Lower lobe of right lung (tissue), 2 donors: Measurements from ENCODE around the gene PGM5. TPM values are rescaled to one million over a fixed set of nuclear protein-coding genes. Genes with fewer than 3 reads are reported as not detected.
A peak's percentile ranks its signal among the peaks of the same experiment; 100 is the strongest.
"Not testable (repeated sequence)": the region's sequence is repeated elsewhere in the genome, so short reads cannot be mapped to it uniquely, and the experiment has no call there.

Experiments used
- ATAC-seq, 2 donors: fragments of 200-7000 bp; cut with Tn5 transposase; one replicate each; pipeline ENCODE4 v1.9.1; 2020 to 2022; ENCODE audit warnings: mild to moderate bottlenecking in 2 of 2, moderate library complexity in 2 of 2
- DNase-seq: peaks from one replicate; pipeline ENCODE4 v3.0.0-alpha.2; 2020
- H3K27ac ChIP-seq: fragments of 200-600 bp; one replicate; pipeline ENCODE4 v1.8.0; 2022
- H3K27me3 ChIP-seq: fragments of 200-600 bp; one replicate; pipeline ENCODE4 v1.8.0; 2022; ENCODE audit warnings: low read depth
- H3K36me3 ChIP-seq: fragments of 200-600 bp; one replicate; pipeline ENCODE4 v1.8.0; 2022; ENCODE audit warnings: mild to moderate bottlenecking
- H3K4me1 ChIP-seq: fragments of 200-600 bp; one replicate; pipeline ENCODE4 v1.8.0; 2022
- H3K4me3 ChIP-seq: fragments of 200-600 bp; one replicate; pipeline ENCODE4 v1.8.0; 2022; ENCODE audit warnings: mild to moderate bottlenecking
- H3K9me3 ChIP-seq: fragments of 200-600 bp; one replicate; pipeline ENCODE4 v1.8.0; 2022
- intact Hi-C: fragments of 100-400 bp; cut with DNase I; formaldehyde crosslinking; loops from one replicate; pipeline ENCODE4 v1.11.0; 2022
- long read RNA-seq: library from polyadenylated mRNA; unstranded; transcript quantifications from one replicate; pipeline ENCODE4 v2.0.0, GENCODE V29; 2021
- total RNA-seq: library from RNA; stranded (reverse); fragmentation: NEBNext Ultra II Directional; extraction: Animal tissue kit (Norgen Biotek cat#: 25700); gene quantifications from one replicate; pipeline ENCODE4 v1.2.1, GENCODE V29; 2021
- donor health status: DM: no; HTN: yes; CAD: no; lungs with severe emphysema.

The PGM5 gene
- total RNA-seq, result 26.3 TPM
- long read RNA-seq, transcript PGM5-202 (11 exons, 3,338 nt), result major isoform, 5 of 13 reads
- long read RNA-seq, partial matches to known transcripts, result 1 of 13 reads
- long read RNA-seq, other reads (novel, unspliced or antisense), result 7 of 13 reads

GRCh38 chr9:68356380-68357118, at the start of gene PGM5:
PGM5 (plus strand) TSS chr9:68356611; CDS start chr9:68357128, 517 bp downstream.
- H3K27me3 ChIP-seq, H3K36me3 ChIP-seq, H3K9me3 ChIP-seq, H3K4me1 ChIP-seq, intact Hi-C loops: not testable (repeated sequence)
- H3K4me3 ChIP-seq, result peak within 1 kb of the TSS; percentile 57
- ATAC-seq (peak; percentile 88), DNase-seq (peak; percentile 57)
- peak within 1 kb of the TSS; percentile 60 for H3K27ac ChIP-seq

GRCh38 chr9:68307127-68307526, 49.3 kb upstream of the PGM5 start:
- H3K27me3 ChIP-seq, H3K4me1 ChIP-seq, H3K27ac ChIP-seq, DNase-seq, H3K9me3 ChIP-seq, H3K36me3 ChIP-seq, intact Hi-C loops, H3K4me3 ChIP-seq: not testable (repeated sequence)
- ATAC-seq, result peak; percentile 67 to 69

- H3K4me3 ChIP-seq, H3K4me1 ChIP-seq, H3K9me3 ChIP-seq, H3K36me3 ChIP-seq, DNase-seq, H3K27me3 ChIP-seq, intact Hi-C loops, H3K27ac ChIP-seq: not testable (repeated sequence)
- ATAC-seq, result peak; percentile 45 to 46
Measured at GRCh38 chr9:68307654-68308053, 48.8 kb upstream of the PGM5 start.

GRCh38 chr9:68311208-68311607, 45.2 kb upstream of the PGM5 start:
- H3K4me3 ChIP-seq, H3K27me3 ChIP-seq, intact Hi-C loops, ATAC-seq, H3K27ac ChIP-seq, H3K36me3 ChIP-seq, H3K9me3 ChIP-seq, H3K4me1 ChIP-seq, DNase-seq: not testable (repeated sequence)

- H3K27ac ChIP-seq, intact Hi-C loops, H3K36me3 ChIP-seq, H3K9me3 ChIP-seq, DNase-seq, H3K4me3 ChIP-seq, H3K27me3 ChIP-seq, H3K4me1 ChIP-seq: not testable (repeated sequence)
- ATAC-seq, result peak in 1 of 2 donors; percentile 43
Measured at GRCh38 chr9:68318209-68318608, 38.2 kb upstream of the PGM5 start.

GRCh38 chr9:68323749-68324148, 32.7 kb upstream of the PGM5 start:
- H3K4me3 ChIP-seq, H3K36me3 ChIP-seq, DNase-seq, H3K4me1 ChIP-seq, H3K9me3 ChIP-seq, H3K27ac ChIP-seq, H3K27me3 ChIP-seq, intact Hi-C loops: not testable (repeated sequence)
- peak in 1 of 2 donors; percentile 55 for ATAC-seq

GRCh38 chr9:68324518-68324917, 31.9 kb upstream of the PGM5 start:
- peak in 1 of 2 donors; percentile 35 for ATAC-seq
- H3K9me3 ChIP-seq, DNase-seq, H3K4me3 ChIP-seq, intact Hi-C loops, H3K4me1 ChIP-seq, H3K27me3 ChIP-seq, H3K27ac ChIP-seq, H3K36me3 ChIP-seq: not testable (repeated sequence)

GRCh38 chr9:68329106-68329505, 27.3 kb upstream of the PGM5 start:
- H3K27ac ChIP-seq, H3K9me3 ChIP-seq, H3K4me3 ChIP-seq, intact Hi-C loops, DNase-seq, H3K36me3 ChIP-seq, ATAC-seq, H3K4me1 ChIP-seq, H3K27me3 ChIP-seq: not testable (repeated sequence)

- H3K4me3 ChIP-seq, ATAC-seq, DNase-seq, H3K36me3 ChIP-seq, H3K9me3 ChIP-seq, intact Hi-C loops, H3K4me1 ChIP-seq, H3K27me3 ChIP-seq, H3K27ac ChIP-seq: not testable (repeated sequence)
Measured at GRCh38 chr9:68330531-68331173, 25.8 kb upstream of the PGM5 start.

- ATAC-seq, H3K9me3 ChIP-seq, H3K27me3 ChIP-seq, H3K4me3 ChIP-seq, H3K27ac ChIP-seq, H3K4me1 ChIP-seq, DNase-seq, intact Hi-C loops, H3K36me3 ChIP-seq: not testable (repeated sequence)
Measured at GRCh38 chr9:68332122-68332521, 24.3 kb upstream of the PGM5 start.

- DNase-seq, H3K4me1 ChIP-seq, H3K27ac ChIP-seq, H3K4me3 ChIP-seq, H3K27me3 ChIP-seq, intact Hi-C loops, H3K36me3 ChIP-seq, H3K9me3 ChIP-seq: not testable (repeated sequence)
- ATAC-seq, result peak in 1 of 2 donors; percentile 23
Measured at GRCh38 chr9:68335935-68336334, 20.5 kb upstream of the PGM5 start.

- intact Hi-C loops, H3K9me3 ChIP-seq, H3K4me1 ChIP-seq, ATAC-seq, H3K36me3 ChIP-seq, H3K4me3 ChIP-seq, H3K27ac ChIP-seq, H3K27me3 ChIP-seq, DNase-seq: not testable (repeated sequence)
Measured at GRCh38 chr9:68336639-68337339, 19.6 kb upstream of the PGM5 start.

GRCh38 chr9:68338000-68338399, 18.4 kb upstream of the PGM5 start:
- intact Hi-C loops, result not testable (repeated sequence)

More at GRCh38 chr9:68338000-68338399, 18.4 kb upstream of the PGM5 start:
- ATAC-seq, DNase-seq, H3K4me1 ChIP-seq, H3K9me3 ChIP-seq, H3K36me3 ChIP-seq, H3K4me3 ChIP-seq, H3K27me3 ChIP-seq, H3K27ac ChIP-seq: not testable (repeated sequence)
